ENCODE results near the gene ATRNL1.

The ATRNL1 gene
- total RNA-seq, result 0 to 0.54 (median 0.32) reads per million in 4 experiments

- no peak for DNase-seq
Measured at GRCh38 chr10:115093286-115093775, at the start of gene ATRNL1. ATRNL1 (plus strand) TSS chr10:115093365; CDS start chr10:115093751, 386 bp downstream.

- no peak for DNase-seq
Measured at GRCh38 chr10:115043719-115044118, 49.4 kb upstream of the ATRNL1 start.

- DNase-seq, result no peak
Measured at GRCh38 chr10:115044891-115045290, 48.3 kb upstream of the ATRNL1 start.

GRCh38 chr10:115045499-115045898 lies 47.7 kb upstream of the ATRNL1 start:
- DNase-seq, result no peak

- no peak for DNase-seq
Measured at GRCh38 chr10:115046686-115047236, 46.4 kb upstream of the ATRNL1 start.

- DNase-seq, result no peak
Measured at GRCh38 chr10:115047705-115048104, 45.5 kb upstream of the ATRNL1 start.

GRCh38 chr10:115049318-115049717 lies 43.8 kb upstream of the ATRNL1 start:
- DNase-seq, result no peak

GRCh38 chr10:115049960-115050359 lies 43.2 kb upstream of the ATRNL1 start:
- no peak for DNase-seq

- DNase-seq, result no peak
Measured at GRCh38 chr10:115050375-115051010, 42.7 kb upstream of the ATRNL1 start.

- DNase-seq, result no peak
Measured at GRCh38 chr10:115051216-115051615, 41.9 kb upstream of the ATRNL1 start.

GRCh38 chr10:115052226-115052625 lies 40.9 kb upstream of the ATRNL1 start:
- DNase-seq, result no peak

GRCh38 chr10:115052728-115053127 lies 40.4 kb upstream of the ATRNL1 start:
- DNase-seq, result no peak

- no peak for DNase-seq
Measured at GRCh38 chr10:115056186-115056585, 37.0 kb upstream of the ATRNL1 start.

GRCh38 chr10:115059301-115059898 lies 33.8 kb upstream of the ATRNL1 start:
- no peak for DNase-seq

- no peak for DNase-seq
Measured at GRCh38 chr10:115063701-115064658, 29.2 kb upstream of the ATRNL1 start.

- DNase-seq, result no peak
Measured at GRCh38 chr10:115065801-115066200, 27.4 kb upstream of the ATRNL1 start.

GRCh38 chr10:115066528-115066927 lies 26.6 kb upstream of the ATRNL1 start:
- DNase-seq, result no peak

GRCh38 chr10:115073796-115074195 lies 19.4 kb upstream of the ATRNL1 start:
- no peak for DNase-seq

- no peak for DNase-seq
Measured at GRCh38 chr10:115082506-115082905, 10.7 kb upstream of the ATRNL1 start.

GRCh38 chr10:115084277-115084850 lies 8.8 kb upstream of the ATRNL1 start:
- DNase-seq, result no peak

- DNase-seq, result no peak
Measured at GRCh38 chr10:115091161-115091560, 2.0 kb upstream of the ATRNL1 start.

- DNase-seq, result no peak
Measured at GRCh38 chr10:115092258-115092554, 959 bp upstream of the ATRNL1 start.
